Cerebellar nuclear complex (tissue), 1 donor: ENCODE measurements around the gene WDR48.

Source experiments
- DNase-seq, 2 experiments: peaks; one replicate each; lab custom pipeline; 2025; lab: John Stamatoyannopoulos, UW

Gene WDR48

GRCh38 chr3:39064646-39065045 is 12.8 kb downstream of the WDR48 start:
- no peak for DNase-seq

GRCh38 chr3:39065197-39065596 is 13.4 kb downstream of the WDR48 start:
- no peak for DNase-seq

DNA sequence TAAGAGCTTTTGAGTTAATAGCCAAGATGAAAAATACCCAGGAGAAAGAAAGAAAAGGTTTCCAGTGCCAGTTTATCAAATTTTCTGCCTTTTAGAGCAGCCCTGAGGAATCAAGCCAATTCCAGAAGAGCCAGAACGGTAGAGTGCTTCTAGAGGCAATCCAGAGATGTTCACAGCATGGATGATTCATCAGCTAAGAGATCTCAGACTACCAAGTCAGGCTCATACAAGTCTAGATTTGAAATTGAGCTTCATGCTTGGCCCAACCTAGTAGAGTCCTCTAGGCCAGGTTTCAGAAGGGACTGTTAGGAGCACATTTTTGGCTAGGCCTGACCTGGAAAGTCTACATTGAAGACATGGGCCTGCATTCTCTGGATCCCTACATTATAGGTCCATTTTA is 15.5 kb downstream of the WDR48 start:
- no peak for DNase-seq

DNA sequence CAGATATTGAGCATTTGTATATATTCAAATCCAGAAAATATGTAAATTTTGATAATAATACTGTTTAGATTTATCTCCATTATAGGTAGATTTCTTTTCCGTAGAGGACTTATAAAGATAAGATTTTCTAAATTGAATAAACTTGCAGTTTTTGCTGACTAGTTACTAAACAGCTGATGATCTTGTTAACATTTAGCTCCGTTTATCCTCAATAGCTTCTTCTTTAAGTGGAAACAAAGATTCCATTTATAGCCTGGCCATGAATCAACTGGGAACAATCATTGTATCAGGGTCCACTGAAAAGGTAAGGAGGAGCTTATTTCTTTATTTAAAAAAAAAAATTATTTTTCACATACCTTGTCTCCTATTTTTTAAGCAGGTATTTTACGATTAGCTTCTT is 16.7 kb downstream of the WDR48 start:
- no peak for DNase-seq

- no peak for DNase-seq
Measured at GRCh38 chr3:39075910-39076309, 24.1 kb downstream of the WDR48 start.

- DNase-seq, result no peak
Measured at GRCh38 chr3:39079530-39079929, 27.7 kb downstream of the WDR48 start.

DNA sequence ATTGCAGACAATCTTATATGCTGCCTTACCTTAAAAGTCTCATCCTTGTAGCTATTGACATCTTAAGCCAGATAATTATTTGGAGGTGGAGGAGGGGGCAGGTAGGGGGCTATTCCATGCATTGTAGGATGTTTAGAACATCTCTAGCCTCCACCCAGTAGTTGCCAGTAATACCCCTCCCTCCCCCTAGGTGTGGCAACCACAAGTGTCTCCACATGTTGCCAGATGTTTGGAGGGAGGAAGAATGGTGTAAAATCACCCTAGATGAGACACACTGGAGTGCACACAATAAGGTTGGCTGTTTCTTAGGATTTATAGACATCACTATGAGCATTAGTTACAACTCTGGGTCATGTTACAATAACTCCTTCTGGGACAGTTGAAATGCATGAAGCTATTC is 28.2 kb downstream of the WDR48 start:
- no peak for DNase-seq

DNA sequence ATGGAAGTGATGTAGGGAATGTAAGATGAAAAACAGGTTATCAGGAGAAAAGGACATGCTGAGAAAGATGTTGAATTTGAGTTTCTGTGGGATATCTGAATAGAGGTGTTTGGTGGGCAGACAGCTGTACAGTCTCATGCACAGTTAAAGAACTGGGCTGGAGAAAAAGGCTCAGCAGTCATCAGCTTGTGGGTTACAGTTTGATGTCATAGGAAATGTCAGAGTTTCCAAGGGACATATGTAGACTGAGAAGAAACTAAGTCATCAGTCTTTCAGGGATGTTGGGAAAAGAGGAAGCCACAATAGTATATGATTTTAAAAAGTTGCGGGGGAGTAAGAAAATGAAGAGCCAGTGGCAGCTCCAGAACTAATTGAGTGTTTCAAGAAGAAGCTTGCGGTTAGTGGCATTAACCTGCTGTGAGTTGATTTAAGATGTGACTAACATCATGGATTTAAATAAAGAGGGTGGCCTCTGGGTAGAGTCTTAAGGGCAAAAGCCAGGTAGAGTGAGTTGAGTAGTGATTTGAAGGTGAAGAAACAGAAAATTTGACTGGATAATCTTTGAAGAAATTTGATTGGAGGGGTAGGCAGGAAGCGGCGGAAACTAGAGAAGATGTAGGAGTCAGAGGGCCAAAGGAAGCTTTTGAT is 31.0 kb downstream of the WDR48 start:
- DNase-seq, result no peak

GRCh38 chr3:39086144-39086543 is 34.3 kb downstream of the WDR48 start:
- no peak for DNase-seq

DNA sequence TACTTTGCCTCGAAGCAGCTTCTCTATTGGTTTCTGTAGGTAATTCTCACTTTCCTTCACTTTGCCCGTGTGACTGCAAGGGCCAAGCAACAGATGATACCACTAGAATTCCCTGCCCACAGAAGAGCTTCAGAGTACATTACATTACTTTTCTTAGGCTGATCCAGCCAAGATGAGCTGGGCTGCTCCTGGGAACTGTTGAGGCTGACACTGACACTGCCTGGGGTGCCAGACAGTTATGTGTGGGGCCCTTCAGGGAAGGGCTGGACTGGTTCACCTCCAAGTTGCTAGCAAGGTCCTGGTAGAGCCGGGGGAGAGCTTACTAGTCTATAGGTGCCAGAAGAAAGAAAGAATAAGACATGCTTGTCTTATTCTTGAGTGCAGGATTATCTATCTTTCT is 36.6 kb downstream of the WDR48 start:
- no peak for DNase-seq

DNA sequence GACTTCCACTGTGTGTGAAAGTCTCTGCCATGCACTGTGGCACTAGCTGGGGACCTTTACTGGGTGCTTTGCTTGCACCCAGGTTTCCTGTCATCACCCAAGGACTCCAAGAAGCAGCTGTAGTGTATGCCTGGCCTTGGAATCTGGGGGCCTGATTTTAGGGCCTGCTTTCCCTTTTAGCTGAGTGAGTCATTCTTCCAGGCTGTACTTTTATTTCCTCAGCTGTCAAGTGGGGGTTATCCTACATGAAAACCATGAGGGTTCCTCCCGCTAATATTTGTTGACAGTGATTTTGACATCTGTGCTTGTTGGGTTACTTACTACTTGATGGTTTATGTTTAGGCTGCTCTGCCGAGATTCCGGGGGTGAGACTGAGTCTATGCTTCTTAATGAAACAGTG is 37.1 kb downstream of the WDR48 start:
- no peak for DNase-seq

DNA sequence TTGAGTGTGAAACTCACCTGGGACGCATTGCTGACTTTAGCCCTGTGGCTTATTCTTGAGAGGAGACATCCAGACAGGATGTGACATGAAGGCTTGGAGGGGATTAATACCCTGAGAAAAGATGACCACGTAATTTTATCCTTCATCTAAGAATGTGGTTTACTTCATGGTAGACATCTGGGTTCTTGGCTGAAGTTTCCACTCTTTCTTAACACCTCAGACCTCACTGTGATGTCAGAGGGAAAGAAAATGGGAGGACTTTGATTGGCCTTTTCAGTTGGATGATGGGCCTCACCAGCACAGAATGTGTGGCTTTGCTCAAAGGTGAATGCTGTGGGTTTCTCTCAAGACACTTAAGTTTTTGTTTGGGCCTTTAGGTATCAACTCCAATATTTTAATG is 39.1 kb downstream of the WDR48 start:
- no peak for DNase-seq

DNA sequence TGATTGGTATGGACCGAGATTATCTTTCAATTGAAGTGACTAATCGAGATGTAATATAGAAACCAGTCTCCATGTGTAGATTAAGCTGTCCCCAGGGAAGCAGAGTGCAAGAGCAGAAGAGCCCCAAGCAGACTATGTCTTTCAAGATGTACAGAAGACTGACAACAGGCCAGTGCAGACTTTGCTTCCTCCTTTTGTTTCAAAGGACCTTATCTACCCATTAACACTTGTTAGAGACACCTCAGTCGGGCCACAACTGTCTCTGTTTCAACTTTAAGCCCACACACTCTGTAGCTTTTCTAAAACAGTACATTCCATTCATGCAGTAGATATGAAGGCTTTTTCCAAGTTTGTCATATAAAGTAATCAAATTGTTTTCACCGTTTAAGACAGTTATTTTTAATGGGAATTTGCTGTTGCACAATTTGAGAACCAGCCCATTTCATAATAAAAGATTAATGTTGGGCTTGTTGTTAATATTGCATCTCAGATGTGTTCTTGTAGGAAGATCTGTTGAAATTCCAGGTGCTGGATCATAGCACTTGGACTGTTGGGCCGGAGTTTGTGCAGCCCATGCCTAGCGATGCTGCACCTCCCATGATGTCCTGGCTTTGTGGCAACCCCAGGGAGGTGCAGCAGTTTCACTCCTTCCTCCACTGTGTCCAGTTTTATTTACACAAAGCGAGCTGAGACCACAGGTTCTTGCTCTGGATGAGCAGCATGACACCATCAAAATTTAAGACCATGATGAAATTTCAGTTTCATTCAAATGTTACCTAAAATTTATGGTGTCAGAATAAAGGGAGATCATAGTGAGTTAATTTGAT is 43.2 kb downstream of the WDR48 start:
- DNase-seq, result no peak

GRCh38 chr3:39095778-39096177 is 44.0 kb downstream of the WDR48 start:
- DNase-seq, result no peak

GRCh38 chr3:39096775-39097174 is 45.0 kb downstream of the WDR48 start:
- DNase-seq, result no peak

- DNase-seq, result no peak
Measured at GRCh38 chr3:39097716-39098472, 46.1 kb downstream of the WDR48 start.

DNA sequence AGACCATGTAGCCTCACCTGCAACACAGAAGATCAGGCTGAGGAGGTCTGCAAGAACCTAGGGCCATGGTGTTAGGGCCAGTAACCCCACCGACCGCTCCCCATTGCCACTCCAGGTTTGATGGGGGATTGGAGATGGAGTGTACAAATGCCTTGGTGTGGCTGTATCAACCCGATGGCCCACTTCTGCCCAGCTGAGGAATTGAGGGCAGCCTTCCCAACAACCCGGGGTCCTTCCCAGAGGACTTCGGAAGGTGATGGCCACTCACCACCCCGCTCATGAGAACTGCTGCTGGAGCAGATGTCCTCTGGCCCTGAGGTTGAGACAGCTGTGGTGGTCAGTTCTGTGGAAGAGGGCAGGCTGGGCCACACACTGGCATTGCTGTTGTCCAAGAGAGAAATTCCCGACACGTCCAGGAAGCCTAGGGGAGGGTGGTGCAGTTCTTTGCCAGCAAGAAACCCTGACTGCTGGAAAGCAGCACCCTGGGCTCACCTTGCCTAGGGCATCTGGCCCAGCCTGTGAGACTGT is 46.7 kb downstream of the WDR48 start:
- DNase-seq, result no peak

GRCh38 chr3:39099242-39099641 is 47.4 kb downstream of the WDR48 start:
- no peak for DNase-seq

- no peak for DNase-seq
Measured at GRCh38 chr3:39099738-39100499, 48.1 kb downstream of the WDR48 start.

GRCh38 chr3:39100500-39100886 is 48.7 kb downstream of the WDR48 start:
- DNase-seq, result no peak

- no peak for DNase-seq
Measured at GRCh38 chr3:39101022-39101689, 49.3 kb downstream of the WDR48 start.
